ENCODE data around the gene EFNB1.
A peak's percentile ranks its signal among the peaks of the same experiment; 100 is the strongest.

Gene EFNB1

DNA sequence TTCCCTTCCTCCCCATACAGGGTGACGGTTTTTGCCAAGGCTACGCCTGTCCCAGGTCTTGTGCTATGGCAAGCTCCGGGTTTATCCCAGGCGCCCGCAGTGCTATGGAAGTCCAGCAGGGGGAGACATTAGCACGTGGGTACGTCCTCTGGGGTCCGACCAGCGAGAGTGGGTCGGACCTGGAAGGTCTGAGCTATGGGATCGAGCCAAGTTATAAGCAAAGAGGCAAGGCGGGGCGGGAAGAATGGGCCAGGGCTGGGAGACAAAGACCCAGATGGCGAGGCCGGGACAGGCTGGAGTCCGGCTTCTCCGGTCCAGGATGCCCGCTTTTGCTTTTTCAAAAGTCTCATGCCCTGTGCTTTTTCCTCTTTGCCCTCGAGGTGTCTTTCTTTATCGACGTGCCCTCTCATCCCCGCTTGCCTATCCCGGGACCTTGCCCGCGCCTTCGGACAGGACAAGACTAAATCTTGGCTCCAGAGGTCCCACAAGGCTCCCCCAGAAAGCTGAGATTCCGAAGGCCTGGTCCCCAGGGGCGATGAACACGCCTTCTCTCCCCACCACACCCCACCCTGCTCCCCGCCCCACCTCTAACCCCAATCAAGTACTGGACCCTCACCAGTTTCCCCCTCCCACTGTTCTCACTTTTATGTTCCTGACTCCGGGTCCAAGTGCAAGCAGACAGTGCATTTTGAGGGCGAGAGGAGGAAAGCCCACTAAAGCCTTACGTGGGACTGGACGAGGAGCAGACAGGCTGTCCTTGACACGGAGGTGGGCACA is 785 bp upstream of the EFNB1 start:
- peak; percentile 59 to 78 for DNase-seq

DNA sequence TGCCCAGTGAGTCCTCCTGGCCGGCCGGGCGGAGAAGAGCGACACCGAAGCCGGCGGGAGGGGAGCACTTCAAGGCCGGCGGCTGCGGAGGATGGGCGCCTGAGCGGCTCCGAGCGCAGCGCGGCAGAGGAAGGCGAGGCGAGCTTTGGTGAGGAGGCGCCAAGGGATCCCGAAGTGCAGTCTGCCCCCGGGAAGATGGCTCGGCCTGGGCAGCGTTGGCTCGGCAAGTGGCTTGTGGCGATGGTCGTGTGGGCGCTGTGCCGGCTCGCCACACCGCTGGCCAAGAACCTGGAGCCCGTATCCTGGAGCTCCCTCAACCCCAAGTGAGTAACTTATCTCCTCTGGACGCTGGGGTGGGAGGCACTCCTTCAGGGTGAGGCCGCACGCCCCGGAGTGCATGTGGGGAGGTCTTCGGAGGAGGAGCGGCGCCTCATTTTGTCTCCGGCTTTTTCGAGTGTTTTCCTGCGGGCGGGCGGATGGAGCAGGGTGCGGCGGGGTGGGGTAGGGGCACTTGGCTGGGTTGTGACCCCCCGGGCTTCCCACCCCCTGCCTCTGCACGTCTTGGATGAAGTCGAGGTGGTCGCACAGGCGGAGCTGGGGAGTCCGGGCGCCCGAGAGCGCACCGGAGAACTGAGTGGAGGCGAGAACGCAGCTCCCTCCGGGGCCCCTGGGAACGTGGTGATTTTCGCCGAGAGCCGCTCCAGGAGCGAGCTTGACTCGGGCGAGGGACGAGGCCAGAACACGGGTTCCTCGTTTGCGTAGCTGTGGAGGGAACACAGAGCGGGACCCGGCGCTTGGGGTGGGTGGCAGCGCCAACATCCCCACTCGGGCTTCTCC is 979 bp downstream of the EFNB1 start:
- DNase-seq: peak in 1 of 2 donors; percentile 8

DNA sequence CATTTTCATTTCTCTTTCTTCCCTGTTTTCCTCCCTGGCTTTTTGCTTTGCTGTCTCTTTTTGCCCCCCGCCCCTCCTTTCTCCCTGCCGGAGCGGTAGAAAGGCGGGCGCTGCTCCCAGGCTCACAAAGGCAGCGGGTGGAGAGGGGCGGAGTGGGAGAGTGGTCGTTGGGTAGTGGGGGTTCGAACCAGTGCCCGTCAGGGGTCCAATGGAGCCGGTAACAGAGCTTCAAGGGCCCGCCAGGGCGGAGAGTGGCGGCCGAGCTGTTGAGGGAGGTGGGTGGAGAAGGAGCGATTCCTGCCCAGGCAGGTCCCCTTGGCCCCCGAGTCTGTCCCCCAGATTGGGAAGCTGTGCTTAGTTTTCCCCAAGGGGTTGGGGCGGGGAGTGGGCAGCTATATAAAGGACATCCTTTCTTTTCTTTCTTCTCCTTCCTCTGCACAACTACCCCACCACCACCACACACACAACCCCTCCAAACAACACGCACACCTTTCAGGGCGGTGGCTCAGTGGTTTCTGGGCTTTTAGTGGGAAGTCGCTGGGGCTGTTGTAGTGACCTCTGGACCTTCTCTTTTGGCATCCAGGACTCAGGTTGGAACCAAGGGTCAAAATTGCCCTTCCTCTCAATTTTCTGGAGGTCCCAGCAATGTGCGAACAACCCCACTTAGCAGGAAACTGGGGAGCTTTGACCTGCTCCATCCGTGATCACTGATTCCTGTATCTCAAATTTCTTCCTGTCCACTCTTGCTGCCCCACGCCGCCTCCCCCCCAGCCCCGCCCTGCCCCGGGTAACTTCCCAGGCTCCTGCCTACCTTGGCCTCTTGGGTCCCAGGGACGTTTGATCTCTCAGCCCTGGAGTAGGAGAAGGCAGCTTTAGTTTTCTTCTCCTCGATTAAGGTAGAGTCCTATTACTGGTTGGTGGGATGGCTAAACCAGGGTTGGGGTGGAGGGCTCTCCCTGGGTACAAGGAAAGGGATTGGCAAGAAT is 1.9 kb downstream of the EFNB1 start:
- DNase-seq: no peak

DNA sequence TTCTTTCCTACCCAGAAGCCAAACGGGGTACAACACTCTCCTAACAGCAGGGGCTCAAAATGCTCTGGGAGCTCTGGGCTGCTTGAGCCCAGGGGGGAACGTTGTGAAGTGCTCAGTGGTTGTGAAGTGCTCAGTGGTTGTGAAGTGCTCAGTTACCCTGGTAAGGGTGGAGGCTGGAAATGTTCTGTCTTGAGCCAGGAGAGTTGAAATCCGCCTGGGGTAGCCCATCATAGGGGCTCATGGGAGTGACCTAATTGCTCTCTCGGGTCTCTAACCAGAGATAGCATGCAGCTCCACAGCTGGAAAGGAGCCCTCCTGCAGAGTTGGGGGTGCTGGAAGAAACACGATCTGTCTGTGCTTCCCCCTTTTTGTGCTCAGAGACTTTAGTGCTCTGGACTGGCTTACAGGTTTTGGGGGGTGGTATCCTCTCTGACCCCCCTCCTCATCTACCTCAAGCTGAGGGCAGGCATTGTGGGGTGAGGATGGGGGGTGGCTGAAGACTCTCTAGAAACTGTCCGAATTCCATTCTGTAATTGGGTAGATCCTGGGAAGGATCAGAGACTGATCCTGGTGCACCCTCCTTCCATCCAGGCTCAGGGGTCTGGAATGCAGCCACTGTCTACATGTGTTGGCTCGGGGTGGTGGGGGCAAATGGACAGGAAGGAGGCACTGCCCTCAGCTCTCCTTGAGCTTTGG is 2.7 kb downstream of the EFNB1 start:
- DNase-seq: no peak

GRCh38 chrX:68832101-68832416 is 3.2 kb downstream of the EFNB1 start:
- no peak for DNase-seq

DNA sequence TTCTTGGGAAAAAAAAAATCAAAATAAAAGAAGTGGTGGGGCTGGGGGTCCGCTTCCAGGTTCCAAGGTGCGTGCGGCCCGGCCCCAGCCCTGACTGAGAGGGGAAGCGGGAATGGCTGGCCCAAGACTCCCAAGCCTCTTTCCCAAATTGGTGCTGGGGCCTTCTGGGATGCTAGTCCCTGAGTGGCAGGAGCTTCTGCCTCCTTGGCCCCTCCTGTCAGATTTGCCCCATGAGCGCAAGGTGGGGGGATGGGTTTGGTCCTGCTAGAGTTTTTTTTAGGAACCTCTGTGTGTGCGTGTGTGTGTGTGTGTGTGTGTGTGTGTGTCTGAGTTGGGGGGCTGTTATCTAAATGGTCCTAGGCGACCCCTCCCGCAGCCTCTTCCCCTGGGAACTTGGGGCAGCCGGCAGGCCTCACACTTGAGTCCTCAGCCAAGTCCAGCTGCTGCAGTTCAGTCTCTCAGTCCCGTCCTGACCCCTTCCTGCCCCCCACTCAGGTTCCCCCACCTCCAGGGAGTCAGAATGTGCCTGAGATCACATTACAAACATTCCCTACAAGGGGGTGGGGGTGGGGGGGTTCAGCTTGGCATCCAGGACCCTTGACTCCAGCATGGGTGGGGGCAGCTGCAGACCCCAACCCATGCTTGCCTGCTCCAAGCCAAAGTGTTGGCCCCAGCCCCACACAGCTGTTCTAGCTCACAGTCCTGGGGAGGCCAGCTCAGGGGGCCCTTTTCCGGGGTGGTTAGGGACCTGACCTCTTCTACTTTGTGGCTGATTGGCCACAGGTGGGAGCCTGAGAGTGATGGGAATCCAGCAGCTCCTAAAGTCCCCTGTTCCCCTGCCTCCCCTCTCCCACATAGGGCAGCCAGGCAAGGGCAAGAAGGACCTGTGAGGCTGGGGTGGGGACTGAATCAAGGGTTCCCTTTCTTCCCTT is 4.0 kb downstream of the EFNB1 start:
- no peak for DNase-seq

DNA sequence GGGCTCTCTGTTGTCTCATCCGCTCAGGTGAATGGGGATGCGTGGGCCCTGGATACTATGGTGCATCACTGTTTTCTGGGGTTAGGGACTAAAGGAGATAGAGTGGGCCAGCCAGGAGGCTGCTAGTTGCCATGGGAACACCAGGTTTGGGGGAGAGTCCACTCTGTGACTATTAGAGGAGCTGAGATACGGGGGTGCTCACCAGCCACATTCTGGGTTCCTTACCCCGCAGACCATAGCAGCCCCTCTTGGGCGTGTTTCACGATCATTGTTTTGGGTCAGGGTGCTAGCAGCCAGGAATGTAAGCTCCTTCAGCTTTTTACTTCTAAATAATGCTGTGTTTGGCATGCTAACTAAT is 4.6 kb downstream of the EFNB1 start:
- DNase-seq: no peak

DNA sequence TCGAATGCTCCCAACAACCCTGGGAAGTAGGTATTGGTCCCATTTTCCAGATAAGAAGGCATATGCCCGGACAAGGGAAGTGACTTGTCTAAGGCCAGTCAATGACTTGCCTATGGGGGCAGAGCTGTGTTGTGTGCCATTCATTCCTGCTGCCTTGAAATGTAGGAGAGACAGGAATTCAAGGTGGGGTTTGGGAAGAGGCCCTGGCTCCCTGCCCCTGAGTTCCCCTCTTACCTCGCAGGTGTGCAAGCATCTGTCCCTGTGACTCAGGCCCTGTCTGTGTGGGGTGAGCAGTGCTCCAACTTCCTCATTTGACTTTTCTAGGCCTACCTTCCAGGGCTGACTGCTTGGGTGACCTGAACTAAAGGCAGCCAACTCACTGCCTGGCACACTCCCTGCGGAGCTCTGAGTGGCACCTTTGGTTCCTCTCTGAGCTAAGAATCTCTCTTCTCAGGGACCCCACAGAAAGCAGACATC is 5.1 kb downstream of the EFNB1 start:
- DNase-seq: no peak

- no peak for DNase-seq
Observed at GRCh38 chrX:68834371-68835103, 5.7 kb downstream of the EFNB1 start.

GRCh38 chrX:68835104-68835442 is 6.3 kb downstream of the EFNB1 start:
- DNase-seq: no peak

- DNase-seq: no peak
Observed at GRCh38 chrX:68835468-68835867, 6.6 kb downstream of the EFNB1 start.

DNA sequence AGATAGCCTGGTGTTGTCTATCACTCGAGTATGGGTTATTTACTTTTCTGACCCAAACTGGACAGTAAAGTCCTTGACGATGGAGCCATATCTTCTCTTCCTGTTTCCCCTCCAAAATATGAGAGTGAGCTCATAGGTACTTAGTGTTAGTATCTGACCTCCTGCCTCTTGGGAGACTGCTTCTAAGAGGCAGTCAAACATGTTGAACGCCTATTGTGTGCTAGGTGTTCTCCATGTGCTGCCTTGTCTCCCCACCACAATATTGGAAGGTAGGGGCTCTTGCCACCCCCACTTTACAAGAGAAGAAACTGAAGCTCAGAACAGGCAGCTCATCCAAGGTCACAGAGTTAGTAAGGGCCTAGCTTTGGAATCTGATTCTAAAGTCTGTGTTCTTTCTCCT is 8.3 kb downstream of the EFNB1 start:
- DNase-seq: no peak

DNA sequence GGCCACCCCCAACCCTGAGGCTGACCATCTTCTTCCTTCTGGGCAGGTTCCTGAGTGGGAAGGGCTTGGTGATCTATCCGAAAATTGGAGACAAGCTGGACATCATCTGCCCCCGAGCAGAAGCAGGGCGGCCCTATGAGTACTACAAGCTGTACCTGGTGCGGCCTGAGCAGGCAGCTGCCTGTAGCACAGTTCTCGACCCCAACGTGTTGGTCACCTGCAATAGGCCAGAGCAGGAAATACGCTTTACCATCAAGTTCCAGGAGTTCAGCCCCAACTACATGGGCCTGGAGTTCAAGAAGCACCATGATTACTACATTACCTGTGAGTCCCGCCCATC is 9.7 kb downstream of the EFNB1 start:
- DNase-seq: no peak

DNA sequence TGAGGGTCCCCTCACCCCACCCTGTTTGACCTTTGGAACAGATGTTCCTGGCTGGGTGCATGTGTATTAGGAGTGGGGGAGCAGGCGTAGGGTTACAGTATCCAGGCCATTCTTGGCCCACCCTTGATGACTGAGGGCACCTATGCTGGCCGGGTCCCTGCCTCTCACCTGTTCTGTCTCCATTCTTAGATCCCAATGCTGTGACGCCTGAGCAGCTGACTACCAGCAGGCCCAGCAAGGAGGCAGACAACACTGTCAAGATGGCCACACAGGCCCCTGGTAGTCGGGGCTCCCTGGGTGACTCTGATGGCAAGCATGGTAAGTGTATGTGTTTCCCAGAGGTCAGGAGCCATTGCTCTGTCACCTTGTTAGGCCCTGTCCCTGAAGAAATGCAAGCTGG is 10.9 kb downstream of the EFNB1 start:
- no peak for DNase-seq

- no peak for DNase-seq
Observed at GRCh38 chrX:68840256-68840655, 11.4 kb downstream of the EFNB1 start.

DNA sequence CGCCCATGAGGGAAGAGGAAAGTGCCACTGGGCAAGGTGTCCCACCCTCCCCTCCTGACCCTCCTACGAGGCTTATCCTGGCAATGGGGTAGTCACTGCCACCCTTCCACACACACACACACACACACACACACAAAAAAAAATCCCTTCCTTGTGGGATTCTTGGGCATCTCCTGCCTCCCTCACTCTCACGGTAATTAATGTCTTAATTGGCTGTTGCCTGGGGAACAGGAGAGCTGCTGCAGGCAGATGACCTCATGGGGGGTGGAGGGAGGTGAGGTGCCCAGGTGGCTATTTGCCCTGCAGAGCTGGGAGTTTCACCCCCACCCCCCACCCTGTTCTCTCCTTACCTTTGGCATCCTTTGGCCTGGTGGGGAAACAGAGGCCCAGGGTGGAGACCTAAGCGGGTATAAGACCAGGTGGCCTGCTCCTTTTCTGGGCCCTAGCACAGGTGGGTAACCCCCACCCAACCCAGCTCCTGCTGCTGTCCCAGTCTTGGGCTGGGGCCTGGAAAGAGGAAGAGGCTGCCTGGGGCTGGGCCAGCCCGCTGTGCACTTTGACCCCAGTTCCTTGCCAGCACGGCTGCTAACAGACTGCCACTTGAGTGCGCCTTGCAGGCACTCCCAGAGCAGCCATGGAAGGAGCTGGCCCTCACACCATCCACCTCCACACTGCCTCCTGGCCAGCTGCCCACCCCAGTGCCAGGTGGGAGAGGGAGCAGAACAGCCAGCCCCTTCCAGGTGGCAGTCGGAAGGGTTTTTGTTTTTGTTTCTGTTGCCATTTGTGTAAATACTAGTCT is 12.6 kb downstream of the EFNB1 start:
- DNase-seq: no peak

GRCh38 chrX:68842351-68842750 is 13.5 kb downstream of the EFNB1 start:
- no peak for DNase-seq

- DNase-seq: no peak
Observed at GRCh38 chrX:68842781-68843581, 14.2 kb downstream of the EFNB1 start.

DNA sequence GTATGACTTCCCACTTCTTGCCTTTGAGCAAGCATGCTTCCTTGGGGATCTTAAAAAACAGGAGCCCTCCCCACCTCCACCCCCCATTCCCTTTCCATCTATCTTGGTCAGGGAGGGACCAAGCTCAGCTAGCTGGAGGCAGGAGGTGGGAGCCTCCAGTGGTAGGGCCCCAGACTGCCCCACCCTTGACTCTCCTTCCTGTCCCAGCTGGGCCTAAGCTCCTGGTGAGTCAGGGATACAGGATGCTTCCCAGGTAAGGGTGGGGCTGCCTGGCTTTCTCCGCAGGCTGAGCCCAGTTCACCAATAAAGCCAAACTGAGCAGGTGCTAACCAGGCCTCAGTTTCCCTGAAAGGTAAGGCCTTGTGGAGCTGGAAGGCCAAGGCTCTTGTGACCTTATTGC is 15.2 kb downstream of the EFNB1 start:
- DNase-seq: no peak
